NCI-H82 treated with DMSO at 0.1 percent for 48 hours (cell line): ENCODE measurements around the gene PLEKHA5.
"Not testable (repeated sequence)": the region's sequence is repeated elsewhere in the genome, so short reads cannot be mapped to it uniquely, and the experiment has no call there.

ENCODE experiments used
- DNase-seq: peaks from one replicate; lab custom pipeline; 2025; ENCODE audit not compliant: unreplicated experiment; lab: John Stamatoyannopoulos, UW

Gene PLEKHA5

DNA sequence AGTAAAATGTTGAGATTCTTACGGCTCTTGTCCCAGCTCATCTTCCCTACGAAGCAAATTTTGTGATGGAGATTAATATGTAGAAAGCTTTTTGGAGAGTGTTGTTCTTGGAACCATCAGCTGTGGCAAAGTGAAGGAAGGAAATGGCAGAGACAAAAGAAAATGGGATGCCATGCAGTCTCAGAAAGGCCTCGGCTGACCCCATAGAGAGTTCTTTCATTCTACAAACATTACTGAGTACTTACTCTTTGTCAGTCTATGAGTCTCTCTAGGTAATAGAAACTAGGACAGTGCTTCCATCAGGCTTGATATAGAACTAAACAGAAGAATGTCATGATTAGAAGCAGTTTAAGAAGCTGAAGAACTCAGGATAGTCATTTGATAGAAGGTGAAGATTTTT lies 134.1 kb downstream of the PLEKHA5 start:
- no peak for DNase-seq

DNA sequence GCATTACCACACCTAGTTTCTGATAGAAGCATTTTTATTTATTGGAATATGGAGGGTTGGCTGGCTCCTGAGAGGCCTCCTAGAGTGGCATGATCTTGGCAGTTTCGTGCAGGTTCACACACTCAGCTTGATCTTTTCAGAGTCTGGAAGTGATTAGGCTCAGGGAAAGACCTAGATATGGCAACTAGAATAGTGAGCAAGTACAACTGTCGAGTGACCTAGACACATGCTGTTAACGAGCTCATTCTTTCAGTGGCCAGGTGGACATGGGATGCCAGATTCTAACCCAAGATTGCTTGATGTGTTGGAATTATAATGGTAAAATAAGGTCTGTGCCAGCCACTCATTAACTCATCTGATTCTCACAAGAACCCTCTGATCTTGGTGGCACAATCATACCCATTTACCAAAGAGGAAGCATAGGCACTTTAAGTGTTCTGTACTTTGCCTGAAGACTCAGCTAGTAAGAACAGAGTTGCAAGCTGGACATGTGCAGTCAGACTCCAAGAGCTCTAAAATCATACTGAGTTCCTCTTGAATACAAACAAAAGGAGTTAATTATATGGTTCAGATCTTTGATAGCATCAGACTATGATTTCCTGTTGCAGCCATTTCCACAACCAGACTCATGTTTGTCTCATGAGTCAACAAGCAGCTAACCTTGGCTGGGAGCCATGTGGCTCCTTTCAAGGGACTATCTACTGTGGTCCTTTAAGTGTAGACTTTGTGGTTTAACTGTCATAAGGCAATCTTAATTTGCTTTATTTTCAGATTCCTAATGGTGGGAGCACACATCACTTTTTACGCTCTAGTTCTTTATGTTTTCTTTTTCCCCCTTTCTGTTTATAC lies 144.2 kb downstream of the PLEKHA5 start:
- DNase-seq = no peak

DNA sequence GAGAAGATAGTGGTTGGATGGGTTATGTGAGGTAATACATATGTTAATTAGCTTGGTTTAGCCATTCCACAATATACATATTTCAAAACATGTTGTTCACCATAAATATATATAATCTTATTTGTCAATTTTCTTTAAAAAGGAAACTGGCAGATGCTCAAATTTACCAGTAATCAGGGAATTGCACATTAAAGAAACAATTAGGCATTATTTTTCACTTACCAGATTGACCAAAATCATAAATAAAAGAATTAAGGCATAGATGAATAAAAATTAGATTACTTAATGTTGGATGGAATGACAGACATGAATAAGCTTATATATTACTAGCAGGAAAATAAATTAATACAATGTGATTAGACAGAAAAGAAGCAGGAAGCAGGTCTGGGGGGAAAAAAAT lies 147.2 kb downstream of the PLEKHA5 start:
- no peak for DNase-seq

DNA sequence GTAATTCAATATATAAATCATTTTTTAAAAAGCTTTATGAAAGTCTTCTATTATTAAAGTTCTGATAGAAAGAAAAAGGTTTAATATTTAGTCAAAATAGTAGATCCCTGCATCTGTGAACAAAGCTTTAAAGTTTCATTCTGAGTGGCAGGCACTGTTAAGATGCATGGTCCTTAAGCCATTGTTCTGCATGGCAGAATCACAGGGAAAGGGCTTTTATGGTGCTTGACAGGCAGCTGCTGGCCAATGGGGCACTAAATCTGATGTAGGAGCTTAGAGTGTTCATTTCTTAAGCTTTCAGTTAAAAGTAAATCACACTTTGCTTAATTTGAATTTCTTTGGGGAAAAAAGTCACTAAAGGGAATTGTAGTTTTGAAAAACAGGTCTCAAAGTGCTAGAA lies 148.2 kb downstream of the PLEKHA5 start:
- no peak for DNase-seq

DNA sequence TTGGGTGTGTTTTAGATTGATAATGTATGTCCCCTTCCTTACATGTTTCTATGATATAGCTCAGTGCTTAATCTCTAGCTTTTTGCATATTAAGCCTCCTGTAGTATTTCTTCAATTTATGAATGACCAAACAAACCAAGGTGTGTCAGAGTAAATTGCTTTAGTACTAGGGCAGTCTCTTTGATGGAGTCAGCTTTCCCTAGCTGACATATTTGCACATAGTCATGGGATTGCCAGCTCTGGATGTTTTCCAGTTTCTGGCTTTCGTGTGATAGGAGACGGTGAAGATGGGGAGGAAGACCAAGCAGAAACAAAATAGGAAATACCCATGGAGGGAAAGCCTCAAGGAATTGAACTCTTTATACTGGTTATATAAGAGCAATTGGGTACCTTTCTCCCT lies 148.9 kb downstream of the PLEKHA5 start:
- DNase-seq = no peak

DNA sequence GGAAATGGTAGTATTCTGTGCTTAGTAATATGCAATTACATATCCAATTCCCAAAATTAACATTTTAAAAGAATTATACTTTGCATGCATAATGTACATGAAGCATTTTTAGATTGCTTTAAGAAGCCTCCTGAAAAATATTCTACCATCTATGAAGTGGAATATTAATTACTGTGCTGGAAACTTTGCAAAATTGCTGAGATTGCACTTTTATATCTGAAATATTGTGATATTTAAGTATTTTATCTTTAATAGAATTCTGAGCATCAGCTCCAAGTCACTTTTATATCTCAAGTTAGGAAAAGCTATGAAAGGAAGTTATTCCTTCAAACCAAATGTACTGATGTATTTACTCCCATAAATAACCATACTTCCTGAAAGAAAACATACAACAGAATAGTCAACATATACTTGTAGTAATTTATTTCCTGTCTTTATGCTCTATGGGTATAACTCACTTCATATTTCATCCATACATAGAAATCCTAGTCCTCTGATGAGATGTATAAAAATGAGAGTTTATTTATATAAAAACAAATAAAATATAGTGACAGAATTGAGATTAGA lies 152.7 kb downstream of the PLEKHA5 start:
- DNase-seq = no peak

DNA sequence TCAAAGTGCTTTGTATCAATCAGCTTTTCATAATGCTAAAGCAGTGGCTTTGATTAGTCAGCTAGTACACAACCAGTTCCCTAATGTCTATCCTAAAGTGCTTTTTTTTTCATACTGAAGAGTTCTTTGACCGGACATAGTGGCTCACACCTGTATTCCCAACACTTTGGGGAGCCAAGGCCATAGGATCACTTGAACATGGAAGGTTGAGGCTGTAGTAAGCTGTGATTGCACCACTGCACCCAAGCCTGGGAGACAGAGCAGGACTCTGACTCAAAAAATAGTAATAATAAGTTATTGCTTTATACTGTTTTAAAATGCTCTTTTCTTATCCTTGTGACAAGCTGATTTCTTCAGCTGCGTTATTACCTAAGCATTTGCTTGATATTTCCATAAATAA lies 155.1 kb downstream of the PLEKHA5 start:
- DNase-seq = no peak

DNA sequence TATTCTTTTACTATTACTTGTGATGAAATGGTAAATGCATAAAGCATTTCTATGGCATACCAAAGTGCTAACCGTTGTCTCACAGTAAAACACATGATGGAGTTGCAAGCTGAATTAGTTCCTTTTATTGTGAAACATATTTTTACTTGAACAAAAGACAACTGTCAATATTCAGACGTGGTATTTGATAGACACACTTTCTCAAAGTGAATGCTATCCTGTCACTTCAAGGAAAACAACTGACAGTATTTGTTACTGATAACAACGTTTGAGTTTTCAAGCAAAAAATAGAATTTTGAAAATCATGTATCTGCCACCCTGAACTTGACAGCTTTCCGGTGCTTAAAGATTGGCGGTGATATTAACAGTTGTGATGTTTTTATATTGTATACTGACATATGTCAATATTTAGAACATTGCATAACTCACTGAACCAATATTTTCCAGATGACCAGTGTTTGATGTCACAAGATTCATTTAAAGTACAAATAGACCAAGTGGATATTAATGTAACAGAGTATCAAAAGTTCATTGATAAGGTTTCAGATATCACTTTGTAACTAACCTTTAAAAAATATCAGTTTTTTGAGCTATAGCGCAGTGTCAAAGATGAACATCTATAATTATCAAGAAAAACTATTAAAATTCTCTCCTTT lies 156.4 kb downstream of the PLEKHA5 start:
- DNase-seq = no peak

DNA sequence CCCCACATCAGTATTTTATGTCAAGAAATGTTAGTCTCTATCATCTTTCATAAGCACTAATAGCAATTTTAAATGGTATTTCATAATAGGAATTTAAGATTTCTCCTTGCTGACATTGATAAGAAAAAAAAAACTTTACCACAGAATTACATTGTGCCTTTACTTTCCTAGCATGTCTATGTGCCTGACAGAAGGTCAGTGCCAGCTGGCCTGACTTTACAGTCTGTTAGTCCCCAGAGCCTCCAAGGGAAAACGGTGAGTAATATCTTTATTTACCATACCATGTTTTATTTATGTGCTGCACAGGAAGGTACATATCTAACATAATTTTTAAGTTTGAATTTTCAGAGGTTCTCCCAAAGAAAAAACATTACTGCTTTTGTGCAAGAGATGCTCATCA lies 157.8 kb downstream of the PLEKHA5 start:
- DNase-seq = no peak

DNA sequence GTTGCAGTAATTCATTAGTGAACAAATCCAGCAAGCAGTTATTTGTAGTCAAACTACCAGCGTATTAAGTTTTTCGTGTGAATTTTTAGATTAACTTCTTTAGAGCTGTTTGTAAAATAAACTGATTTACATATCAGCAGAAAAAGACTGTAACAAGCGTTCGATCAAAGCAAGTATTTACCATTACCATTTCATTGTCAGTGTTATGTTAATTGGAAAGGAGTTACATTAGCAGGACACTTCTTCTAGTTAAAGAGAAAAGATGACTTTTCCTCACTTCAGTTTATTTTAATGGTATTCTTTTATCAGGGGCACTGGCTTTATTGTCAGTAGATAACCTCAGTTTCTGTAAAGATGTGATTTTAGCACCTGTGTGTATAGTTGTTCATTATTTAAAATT lies 158.6 kb downstream of the PLEKHA5 start:
- no peak for DNase-seq

DNA sequence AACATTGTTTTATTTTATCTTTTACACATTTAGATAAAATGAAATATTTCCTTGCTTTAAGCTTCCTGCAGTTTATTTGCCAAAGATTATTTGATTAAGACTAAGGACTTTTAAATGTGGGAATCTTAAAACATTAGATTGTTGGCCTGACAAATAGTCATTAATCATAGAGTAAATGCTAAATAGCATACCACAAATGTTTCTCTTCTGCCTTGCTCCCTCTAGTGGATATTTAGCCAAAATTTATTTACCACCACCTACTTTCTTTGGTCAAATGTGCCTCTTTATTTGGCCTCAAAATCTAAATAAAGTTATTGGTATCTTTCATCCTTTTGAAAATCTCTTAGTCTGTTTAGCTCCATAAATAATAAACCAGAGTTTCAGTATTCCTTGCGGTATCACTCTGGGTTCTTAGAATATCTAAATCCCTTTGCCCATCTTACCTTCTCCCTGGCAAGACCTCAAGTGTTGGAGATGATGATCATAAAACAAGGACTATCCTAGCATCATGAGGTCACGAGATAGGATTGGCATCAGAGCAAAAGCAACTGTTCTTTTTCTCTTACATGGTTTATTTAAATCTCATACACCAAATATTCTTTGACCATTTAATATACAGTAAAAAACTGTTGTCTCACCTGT lies 159.2 kb downstream of the PLEKHA5 start:
- peak; percentile 11 for DNase-seq

DNA sequence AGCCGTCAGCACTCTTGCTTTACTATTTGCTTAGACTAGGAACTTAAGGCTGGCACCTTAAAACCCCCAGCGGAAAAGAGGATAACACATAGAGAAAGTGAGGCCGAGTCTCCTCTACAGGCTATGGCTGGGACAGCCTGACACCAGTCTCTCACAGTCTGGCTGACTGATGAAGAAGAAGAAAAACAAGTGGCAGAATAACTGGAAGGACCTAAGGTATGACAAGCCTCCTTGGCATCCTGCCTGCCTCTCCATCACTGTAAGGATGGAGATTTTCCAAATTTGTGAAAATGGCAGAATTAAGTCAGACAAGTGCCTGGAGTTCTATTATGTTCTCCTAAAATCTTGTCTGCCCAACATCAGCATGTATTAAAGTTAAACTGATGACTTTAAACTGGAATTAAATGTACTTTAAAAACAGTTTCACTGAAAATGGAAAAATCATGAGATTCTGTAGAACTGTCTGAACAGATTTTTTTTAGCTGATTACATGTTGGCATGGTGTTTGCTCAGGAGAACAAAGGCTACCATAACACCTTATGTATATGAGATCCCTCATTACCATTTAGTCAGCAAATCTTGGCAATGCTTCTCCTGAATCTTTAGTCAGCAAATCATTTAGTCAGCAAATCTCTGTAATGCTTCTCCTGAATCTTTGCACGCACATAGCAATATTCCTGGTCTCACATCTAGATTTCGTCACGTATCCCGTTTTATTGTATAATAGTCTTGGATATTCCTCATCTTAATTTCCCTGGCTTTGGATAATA lies 169.5 kb downstream of the PLEKHA5 start:
- DNase-seq = no peak

DNA sequence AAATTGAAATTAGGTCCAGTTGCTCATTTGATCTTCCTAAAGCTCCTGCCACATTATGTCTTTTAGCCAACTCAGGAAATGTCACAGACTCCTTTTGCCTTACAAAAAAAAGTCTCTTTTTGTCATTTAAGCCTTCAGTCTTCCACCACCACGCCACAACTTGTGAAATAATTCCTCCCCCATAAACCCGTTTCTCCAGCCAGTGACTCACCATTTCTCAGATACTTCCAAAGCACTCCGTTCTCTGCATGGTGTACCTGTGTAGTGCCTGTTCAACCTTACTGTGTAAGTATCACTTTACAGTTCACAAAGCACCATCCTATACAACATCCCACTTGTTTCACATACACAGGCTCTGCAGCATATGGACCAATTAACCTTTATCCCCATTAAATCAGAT lies 170.2 kb downstream of the PLEKHA5 start:
- DNase-seq = no peak

DNA sequence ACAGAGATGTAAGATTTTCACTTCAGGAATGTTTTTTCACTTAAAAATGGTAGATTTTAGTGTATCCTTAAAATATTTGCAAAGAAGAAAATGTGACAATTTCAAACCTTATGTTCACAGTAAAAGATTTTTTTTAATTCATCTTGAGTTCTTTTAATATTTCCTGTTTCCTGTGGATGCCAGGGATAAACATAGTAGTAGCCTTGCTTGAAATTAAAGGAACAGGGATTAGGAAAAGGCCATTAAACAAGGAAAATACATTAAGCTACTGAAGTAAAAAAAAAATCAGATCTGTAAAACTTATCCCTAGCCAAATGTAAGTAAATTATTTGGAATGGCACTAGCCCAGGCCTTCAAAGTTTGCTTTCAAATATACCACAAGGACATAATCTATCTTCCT lies 171.7 kb downstream of the PLEKHA5 start:
- no peak for DNase-seq

DNA sequence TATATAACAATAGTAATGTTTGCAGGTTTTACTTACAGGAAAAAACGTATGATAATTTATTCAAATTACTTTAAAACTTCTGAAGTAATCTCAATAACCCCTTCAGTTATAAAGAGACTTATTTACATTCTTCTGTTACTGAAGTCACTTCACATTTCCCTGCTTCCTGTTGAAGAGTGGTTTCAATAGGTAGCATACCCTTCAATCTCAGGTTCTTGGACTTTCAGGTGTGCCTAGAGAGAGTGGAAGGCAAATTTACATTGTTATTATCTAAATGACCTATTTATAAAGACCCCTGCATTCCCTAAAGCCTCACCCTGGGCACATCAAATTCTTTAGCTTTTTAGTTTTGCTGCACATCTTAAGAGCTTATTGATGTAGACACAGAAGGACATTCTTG lies 172.2 kb downstream of the PLEKHA5 start:
- no peak for DNase-seq

DNA sequence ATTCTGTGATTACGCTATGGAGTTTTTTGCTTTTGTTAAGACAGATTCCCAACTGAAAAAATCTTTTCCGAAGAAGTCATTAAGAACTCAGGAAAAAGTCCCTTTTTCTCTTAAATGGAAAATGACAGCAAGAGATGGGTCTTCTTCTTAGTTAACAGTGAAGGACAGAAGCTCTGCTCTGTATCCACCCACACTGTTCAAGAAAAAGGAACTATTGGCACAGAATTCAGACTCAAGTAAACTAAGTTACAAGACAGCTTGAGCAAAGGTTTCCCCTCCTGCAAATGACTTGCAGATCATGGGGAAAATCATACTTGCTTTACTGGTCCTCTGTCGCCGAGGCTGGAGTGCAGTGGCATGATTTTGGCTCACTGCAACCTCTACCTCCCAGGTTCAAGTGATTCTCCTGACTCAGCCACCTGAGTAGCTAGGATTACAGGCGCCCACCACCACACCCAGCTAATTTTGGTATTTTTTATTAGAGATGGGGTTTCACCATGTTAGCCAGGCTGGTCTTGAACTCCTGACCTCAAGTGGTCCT lies 172.6 kb downstream of the PLEKHA5 start:
- DNase-seq = no peak

DNA sequence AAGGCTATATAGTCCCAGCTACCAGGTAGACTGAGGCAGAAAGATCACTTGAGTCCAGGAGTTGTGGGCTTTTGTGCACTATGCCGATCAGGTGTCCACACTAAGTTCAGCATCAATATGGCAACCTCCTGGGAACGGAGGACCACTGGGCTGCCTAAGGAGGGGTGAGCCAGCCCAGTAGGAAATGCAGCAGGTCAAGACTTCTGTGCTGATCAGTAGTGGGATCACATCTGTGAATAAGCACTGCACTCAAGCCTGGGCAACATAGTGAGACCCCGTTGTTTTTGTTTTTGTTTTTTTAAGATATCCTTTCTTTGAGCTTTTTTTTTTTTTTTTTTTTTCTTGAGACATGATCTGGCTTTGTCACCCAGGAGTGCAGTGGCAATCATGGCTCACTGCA lies 174.0 kb downstream of the PLEKHA5 start:
- no peak for DNase-seq

DNA sequence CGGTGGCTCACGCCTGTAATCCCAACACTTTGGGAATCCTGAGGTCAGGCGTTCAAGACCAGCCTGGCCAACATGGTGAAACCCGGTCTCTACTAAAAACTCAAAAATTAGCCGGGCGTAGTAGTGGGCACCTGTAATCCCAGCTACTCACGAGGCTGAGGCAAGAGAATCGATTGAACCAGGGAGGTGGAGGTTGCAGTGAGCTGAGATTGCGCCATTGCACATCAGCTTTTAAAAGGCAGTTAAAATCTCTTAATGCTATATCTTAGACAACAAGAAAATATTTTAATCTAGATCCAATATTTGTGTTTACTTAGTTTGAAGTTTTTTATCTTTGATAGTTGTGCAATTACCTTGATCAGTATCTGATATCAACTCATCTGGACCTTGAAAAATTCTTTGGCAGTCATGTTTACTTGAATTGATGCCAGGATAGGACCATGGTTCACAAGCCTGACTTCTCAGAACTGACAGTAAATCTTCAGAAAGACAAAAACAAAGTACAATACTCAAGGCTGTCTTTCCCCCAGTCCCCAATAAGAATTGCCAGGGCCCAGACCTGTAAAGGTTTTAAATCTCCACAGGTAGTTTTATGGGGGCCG lies 174.7 kb downstream of the PLEKHA5 start:
- no peak for DNase-seq

DNA sequence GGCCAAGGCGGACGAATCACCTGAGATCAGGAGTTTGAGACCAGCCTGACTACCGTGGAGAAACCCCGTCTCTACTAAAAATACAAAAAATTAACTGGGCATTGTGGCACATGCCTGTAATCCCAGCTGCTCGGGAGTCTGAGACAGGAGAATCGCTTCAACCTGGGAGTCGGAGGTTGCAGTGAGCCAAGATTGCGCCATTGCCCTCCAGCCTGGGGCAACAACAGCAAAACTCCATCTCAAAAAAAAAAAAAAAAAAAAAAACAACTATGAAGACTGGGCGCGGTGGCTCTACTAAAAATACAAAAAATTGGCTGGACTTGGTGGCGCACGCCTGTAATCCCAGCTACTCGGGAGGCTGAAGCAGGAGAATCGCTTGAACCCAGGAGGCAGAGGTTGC lies 176.1 kb downstream of the PLEKHA5 start:
- DNase-seq = not testable (repeated sequence)

DNA sequence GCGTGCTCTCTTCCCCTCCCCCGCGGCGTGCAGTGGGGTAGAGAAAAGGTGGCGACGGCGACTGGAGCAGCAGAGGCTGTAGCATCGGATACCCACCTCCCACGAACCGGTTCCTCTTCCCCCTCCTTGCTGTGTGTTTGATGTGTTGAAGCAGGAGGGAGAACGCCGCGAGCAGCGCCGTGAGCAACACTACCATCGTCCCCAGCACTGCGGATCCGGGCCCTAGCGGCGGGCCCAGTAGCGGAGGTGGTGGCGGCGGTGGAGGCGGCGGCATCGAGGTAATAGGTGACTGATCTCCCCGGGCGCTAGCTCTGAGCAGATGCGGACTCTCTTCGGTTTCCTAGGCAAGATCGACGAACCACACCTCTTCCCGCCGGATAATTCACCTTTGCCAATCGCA lies 176.8 kb downstream of the PLEKHA5 start:
- DNase-seq = no peak
